GM23338 (cell line): ENCODE data around the gene NPAT.
A peak's percentile ranks its signal among the peaks of the same experiment; 100 is the strongest.

Experiments
- EZH2 ChIP-seq: fragments of 200-600 bp; sonication (generic); IDR thresholded peaks from one replicate; pipeline ENCODE4 v1.8.0; 2017; ENCODE audit warnings: antibody characterized with exemption, mild to moderate bottlenecking, low read depth; ENCODE audit not compliant: unreplicated experiment
- EZH2phosphoT487 ChIP-seq: fragments of 200-600 bp; sonication (generic); IDR thresholded peaks from one replicate; pipeline ENCODE4 v1.8.1; 2018; ENCODE audit warnings: antibody characterized with exemption; ENCODE audit not compliant: unreplicated experiment
- POLR2AphosphoS5 ChIP-seq: IDR thresholded peaks from 2 replicates; pipeline ENCODE4 v1.6.1; 2016; ENCODE audit warnings: antibody characterized with exemption, low read depth
- TF ChIP-seq, protein P1 (sequence below): IDR thresholded peaks from one replicate; pipeline ENCODE4 v1.6.1; 2018; ENCODE audit warnings: antibody characterized with exemption; ENCODE audit not compliant: unreplicated experiment
- TF ChIP-seq, protein P2 (sequence below), 2 experiments: fragments of 200-600 bp in 1 of 2; sonication (generic) in 1 of 2; conservative IDR thresholded peaks; 2 replicates each; pipeline versions ENCODE4 v1.5.1 to v1.6.1; 2016 to 2017; ENCODE audit warnings: antibody characterized with exemption in 2 of 2, low read depth in 2 of 2, mild to moderate bottlenecking in 2 of 2, moderate library complexity in 1 of 2

DNA sequence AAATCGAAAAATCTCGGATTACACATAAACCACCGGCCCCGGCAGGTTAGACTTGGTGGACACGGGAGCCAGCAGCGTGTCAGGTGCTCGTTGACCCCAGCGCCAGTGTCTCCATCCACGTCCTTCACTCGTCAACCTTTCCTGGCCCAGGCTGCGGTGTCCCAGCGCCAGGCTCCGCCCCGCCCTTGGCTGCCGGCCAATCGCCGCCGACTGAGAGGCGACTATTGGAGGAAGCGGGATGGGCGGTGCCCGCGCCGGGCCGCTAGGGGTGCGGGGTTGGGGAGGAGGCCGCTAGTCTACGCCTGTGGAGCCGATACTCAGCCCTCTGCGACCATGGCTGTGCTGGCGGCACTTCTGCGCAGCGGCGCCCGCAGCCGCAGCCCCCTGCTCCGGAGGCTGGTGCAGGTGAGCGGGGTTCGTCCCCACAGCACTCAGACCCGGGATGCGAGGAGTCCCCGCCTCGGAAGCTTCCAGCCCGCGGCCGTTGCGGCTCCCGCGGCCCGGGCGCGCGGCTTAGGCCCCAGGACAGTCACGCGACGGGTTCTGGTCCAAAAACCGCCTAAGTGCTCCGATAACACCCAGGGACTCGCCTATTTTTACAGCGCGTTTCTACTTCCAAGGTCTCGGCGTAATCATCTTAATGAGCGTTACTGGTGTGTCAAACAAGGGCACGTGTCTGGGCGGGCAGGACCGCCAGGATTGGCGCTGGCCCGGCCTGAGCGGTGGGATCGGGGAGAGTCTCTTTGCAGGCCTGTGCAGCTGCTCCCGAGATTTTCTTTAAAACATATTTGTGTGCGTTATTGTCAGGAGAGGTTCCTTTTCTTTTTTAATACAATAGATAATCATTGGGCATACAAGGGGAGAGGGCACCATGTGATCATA, 100.9 kb downstream of the NPAT start, which contains the start of gene ACAT1:
- TF ChIP-seq, protein P1, sequence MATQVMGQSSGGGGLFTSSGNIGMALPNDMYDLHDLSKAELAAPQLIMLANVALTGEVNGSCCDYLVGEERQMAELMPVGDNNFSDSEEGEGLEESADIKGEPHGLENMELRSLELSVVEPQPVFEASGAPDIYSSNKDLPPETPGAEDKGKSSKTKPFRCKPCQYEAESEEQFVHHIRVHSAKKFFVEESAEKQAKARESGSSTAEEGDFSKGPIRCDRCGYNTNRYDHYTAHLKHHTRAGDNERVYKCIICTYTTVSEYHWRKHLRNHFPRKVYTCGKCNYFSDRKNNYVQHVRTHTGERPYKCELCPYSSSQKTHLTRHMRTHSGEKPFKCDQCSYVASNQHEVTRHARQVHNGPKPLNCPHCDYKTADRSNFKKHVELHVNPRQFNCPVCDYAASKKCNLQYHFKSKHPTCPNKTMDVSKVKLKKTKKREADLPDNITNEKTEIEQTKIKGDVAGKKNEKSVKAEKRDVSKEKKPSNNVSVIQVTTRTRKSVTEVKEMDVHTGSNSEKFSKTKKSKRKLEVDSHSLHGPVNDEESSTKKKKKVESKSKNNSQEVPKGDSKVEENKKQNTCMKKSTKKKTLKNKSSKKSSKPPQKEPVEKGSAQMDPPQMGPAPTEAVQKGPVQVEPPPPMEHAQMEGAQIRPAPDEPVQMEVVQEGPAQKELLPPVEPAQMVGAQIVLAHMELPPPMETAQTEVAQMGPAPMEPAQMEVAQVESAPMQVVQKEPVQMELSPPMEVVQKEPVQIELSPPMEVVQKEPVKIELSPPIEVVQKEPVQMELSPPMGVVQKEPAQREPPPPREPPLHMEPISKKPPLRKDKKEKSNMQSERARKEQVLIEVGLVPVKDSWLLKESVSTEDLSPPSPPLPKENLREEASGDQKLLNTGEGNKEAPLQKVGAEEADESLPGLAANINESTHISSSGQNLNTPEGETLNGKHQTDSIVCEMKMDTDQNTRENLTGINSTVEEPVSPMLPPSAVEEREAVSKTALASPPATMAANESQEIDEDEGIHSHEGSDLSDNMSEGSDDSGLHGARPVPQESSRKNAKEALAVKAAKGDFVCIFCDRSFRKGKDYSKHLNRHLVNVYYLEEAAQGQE, result no peak
- TF ChIP-seq, protein P2, sequence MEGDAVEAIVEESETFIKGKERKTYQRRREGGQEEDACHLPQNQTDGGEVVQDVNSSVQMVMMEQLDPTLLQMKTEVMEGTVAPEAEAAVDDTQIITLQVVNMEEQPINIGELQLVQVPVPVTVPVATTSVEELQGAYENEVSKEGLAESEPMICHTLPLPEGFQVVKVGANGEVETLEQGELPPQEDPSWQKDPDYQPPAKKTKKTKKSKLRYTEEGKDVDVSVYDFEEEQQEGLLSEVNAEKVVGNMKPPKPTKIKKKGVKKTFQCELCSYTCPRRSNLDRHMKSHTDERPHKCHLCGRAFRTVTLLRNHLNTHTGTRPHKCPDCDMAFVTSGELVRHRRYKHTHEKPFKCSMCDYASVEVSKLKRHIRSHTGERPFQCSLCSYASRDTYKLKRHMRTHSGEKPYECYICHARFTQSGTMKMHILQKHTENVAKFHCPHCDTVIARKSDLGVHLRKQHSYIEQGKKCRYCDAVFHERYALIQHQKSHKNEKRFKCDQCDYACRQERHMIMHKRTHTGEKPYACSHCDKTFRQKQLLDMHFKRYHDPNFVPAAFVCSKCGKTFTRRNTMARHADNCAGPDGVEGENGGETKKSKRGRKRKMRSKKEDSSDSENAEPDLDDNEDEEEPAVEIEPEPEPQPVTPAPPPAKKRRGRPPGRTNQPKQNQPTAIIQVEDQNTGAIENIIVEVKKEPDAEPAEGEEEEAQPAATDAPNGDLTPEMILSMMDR (conservative IDR thresholded peaks at IDR 0.05; ENCODE audit: low read depth in 2 of 2), result no peak
- TF ChIP-seq EZH2phosphoT487, result no peak
- TF ChIP-seq EZH2, result no peak
- peak; percentile 77 for TF ChIP-seq POLR2AphosphoS5
